Purkinje cell (primary cell): ENCODE results near the gene SCRT2. TPM values are rescaled to one million over a fixed set of nuclear protein-coding genes. Genes with fewer than 3 reads are reported as not detected.

Experiments
- polyA plus RNA-seq: library from polyadenylated mRNA; unstranded; fragments of >200 nt; fragmentation: Nextera tagmentation; gene quantifications from 2 replicates; pipeline ENCODE4 v1.2.1, GENCODE V29; 2014

Gene SCRT2
- polyA plus RNA-seq = 0.36 TPM in 1 of 2 replicates, not detected in the other

GRCh38 chr20:675453-676314 lies at the start of gene SCRT2:
SCRT2 (minus strand) TSS chr20:675802; CDS start chr20:675601, 201 bp downstream.

GRCh38 chr20:653110-653589 lies 22.5 kb downstream of the SCRT2 start, which contains the start of gene SRXN1:
SRXN1 (minus strand) TSS chr20:653200; CDS start chr20:653185, 15 bp downstream.

Other genes starting within 250 kb of the SCRT2 start
- gene TBC1D20, start 213.3 kb downstream of the SCRT2 start, polyA plus RNA-seq = 9.2 and 12.6 TPM in 2 replicates
- gene CSNK2A1, start 132.0 kb downstream of the SCRT2 start, polyA plus RNA-seq = 127 and 135 TPM in 2 replicates
- gene TCF15, start 65.5 kb downstream of the SCRT2 start, polyA plus RNA-seq = not detected in 2 replicates
- gene SRXN1, start 22.6 kb downstream of the SCRT2 start, polyA plus RNA-seq = 13.0 and 14.5 TPM in 2 replicates
- not detected in 2 replicates for gene SLC52A3, start 92.7 kb upstream of the SCRT2 start, polyA plus RNA-seq
- 0.30 and 0.39 TPM in 2 replicates for gene FAM110A, start 157.9 kb upstream of the SCRT2 start, polyA plus RNA-seq
- gene ANGPT4, start 240.5 kb upstream of the SCRT2 start, polyA plus RNA-seq = not detected in 2 replicates